NCI-H1105 treated with DMSO at 0.1 percent for 48 hours (cell line): Measurements from ENCODE around the gene EYS.
A peak's percentile ranks its signal among the peaks of the same experiment; 100 is the strongest.
"Not testable (repeated sequence)": the region's sequence is repeated elsewhere in the genome, so short reads cannot be mapped to it uniquely, and the experiment has no call there.

Source experiments
- DNase-seq: peaks from one replicate; lab custom pipeline; 2025; lab: John Stamatoyannopoulos, UW

The EYS gene

GRCh38 chr6:63792736-63793464 is 1914.1 kb downstream of the EYS start:
- no peak for DNase-seq

- no peak for DNase-seq
These were observed 1916.7 kb downstream of the EYS start for GRCh38 chr6:63790334-63790733.

GRCh38 chr6:63789699-63790098 is 1917.3 kb downstream of the EYS start:
- no peak for DNase-seq

GRCh38 chr6:63788569-63788968 is 1918.5 kb downstream of the EYS start:
- DNase-seq, result no peak

GRCh38 chr6:63787021-63787420 is 1920.0 kb downstream of the EYS start:
- DNase-seq, result no peak

GRCh38 chr6:63785006-63785405 is 1922.0 kb downstream of the EYS start:
- DNase-seq, result no peak

GRCh38 chr6:63783096-63783495 is 1923.9 kb downstream of the EYS start:
- no peak for DNase-seq

GRCh38 chr6:63774961-63775360 is 1932.1 kb downstream of the EYS start:
- DNase-seq, result no peak

- no peak for DNase-seq
These were observed 1933.8 kb downstream of the EYS start for GRCh38 chr6:63773200-63773599.

- DNase-seq, result no peak
These were observed 1941.2 kb downstream of the EYS start for GRCh38 chr6:63765828-63766227.

GRCh38 chr6:63764318-63764916 is 1942.6 kb downstream of the EYS start:
- peak; percentile 45 for DNase-seq

- DNase-seq, result no peak
These were observed 1946.8 kb downstream of the EYS start for GRCh38 chr6:63760199-63760598.

GRCh38 chr6:63759605-63760105 is 1947.4 kb downstream of the EYS start:
- no peak for DNase-seq

- no peak for DNase-seq
These were observed 1949.2 kb downstream of the EYS start for GRCh38 chr6:63757826-63758225.

- DNase-seq, result not testable (repeated sequence)
These were observed 1949.8 kb downstream of the EYS start for GRCh38 chr6:63757275-63757674.

GRCh38 chr6:63750400-63750799 is 1956.6 kb downstream of the EYS start:
- no peak for DNase-seq

- DNase-seq, result no peak
These were observed 1961.2 kb downstream of the EYS start for GRCh38 chr6:63745784-63746183.

GRCh38 chr6:63744810-63745209 is 1962.2 kb downstream of the EYS start:
- no peak for DNase-seq

- DNase-seq, result no peak
These were observed 1963.3 kb downstream of the EYS start for GRCh38 chr6:63743691-63744090.

- DNase-seq, result no peak
These were observed 1965.0 kb downstream of the EYS start for GRCh38 chr6:63742060-63742459.

GRCh38 chr6:63740709-63741108 is 1966.3 kb downstream of the EYS start:
- no peak for DNase-seq

GRCh38 chr6:63739094-63739687 is 1967.8 kb downstream of the EYS start:
- no peak for DNase-seq

GRCh38 chr6:63738190-63738589 is 1968.8 kb downstream of the EYS start:
- not testable (repeated sequence) for DNase-seq
